ENCODE data around the gene GNG10. TPM values are rescaled to one million over a fixed set of nuclear protein-coding genes. Genes with fewer than 3 reads are reported as not detected.

Gene GNG10
- total RNA-seq, 1 experiment from 2014 or later = 31.0 TPM

DNA sequence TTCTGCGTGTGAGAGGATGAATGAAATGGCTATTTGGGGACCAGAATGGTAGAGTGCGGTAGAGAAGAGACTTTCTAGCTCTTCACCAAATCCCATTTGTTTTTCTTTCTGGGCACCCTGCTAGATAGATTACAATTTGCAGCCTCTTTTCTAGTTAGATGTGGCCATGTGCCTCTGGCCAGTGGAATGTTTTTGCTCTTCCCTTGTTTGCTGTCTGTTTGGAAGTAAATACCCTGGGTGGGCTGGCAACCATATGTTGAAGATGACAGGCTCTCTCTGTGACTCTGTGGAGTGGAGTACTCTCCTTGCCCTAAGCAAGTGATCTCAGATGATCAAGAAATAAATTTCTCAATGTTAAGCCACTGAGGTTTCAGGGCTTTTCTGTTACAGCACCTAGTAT lies 12.9 kb downstream of the GNG10 start:
- Histone ChIP-seq H2AFZ (ENCODE audit: low read length) (no peak overlapping the region), H4K5ac (ENCODE audit: insufficient read length, low read depth, low read length) (no peak overlapping the region), H2BK120ac (ENCODE audit: low read depth, low read length, poor library complexity, severe bottlenecking) (no peak overlapping the region), H3K79me2 (ENCODE audit: insufficient read depth, low read length) (no peaks in the 10 kb centered on the region), H3K23ac (ENCODE audit: insufficient read length, low read depth, low read length) (no peak overlapping the region), H3K9me3 (ENCODE audit: control insufficient read depth, low read depth, low read length) (no peaks in the 10 kb centered on the region), H2BK5ac (ENCODE audit: insufficient read length, low read length) (no peak overlapping the region), H3K4ac (ENCODE audit: low read depth, low read length) (no peak overlapping the region), H3K79me1 (ENCODE audit: insufficient read depth, low read depth, low read length, poor library complexity, severe bottlenecking) (no peaks in the 10 kb centered on the region), H4K8ac (replicated peaks; ENCODE audit: insufficient read length, low read depth, low read length) (no peak overlapping the region), H4K20me1 (ENCODE audit: control insufficient read depth, insufficient read depth, insufficient read length) (no peaks in the 10 kb centered on the region), H2AK5ac (ENCODE audit: insufficient read length, low read length) (no peak overlapping the region), H3K27me3 (ENCODE audit: insufficient read depth, low read length) (no peaks in the 10 kb centered on the region), H3K4me1 (ENCODE audit: insufficient read depth, low read length) (no peaks in the 10 kb centered on the region), H3K56ac (ENCODE audit: insufficient read length, low read depth, low read length) (no peak overlapping the region), H3T11ph (ENCODE audit: low read length) (no peak overlapping the region), H3K27ac (ENCODE audit: insufficient read length, low read depth, low read length) (no peak overlapping the region), H3K9ac (ENCODE audit: extremely low read depth, insufficient read length, low read length) (no peak overlapping the region), H3K4me2 (ENCODE audit: insufficient read depth, insufficient read length, low read length) (no peak overlapping the region), H4K91ac (ENCODE audit: insufficient read length, low read depth, low read length) (no peak overlapping the region), H3K14ac (ENCODE audit: insufficient read depth, low read length) (no peak overlapping the region), H3K23me2 (ENCODE audit: insufficient read length, low read depth, low read length, poor library complexity, severe bottlenecking) (no peaks in the 10 kb centered on the region), H2BK15ac (ENCODE audit: low read depth, low read length) (no peak overlapping the region), H3K18ac (ENCODE audit: insufficient read length, low read depth, low read length) (no peak overlapping the region), H2BK12ac (ENCODE audit: insufficient read length, low read depth, low read length) (no peak overlapping the region), H2BK20ac (ENCODE audit: low read depth, low read length, poor library complexity, severe bottlenecking) (no peak overlapping the region)
- no peak overlapping the region for H3K4me3 Mint-ChIP-seq
- peaks cover 0 to 10% of the 10 kb centered on the region in 2 experiments; a peak in 2 of 4 replicates for H3K4me1 Mint-ChIP-seq
- TF ChIP-seq, protein P1, sequence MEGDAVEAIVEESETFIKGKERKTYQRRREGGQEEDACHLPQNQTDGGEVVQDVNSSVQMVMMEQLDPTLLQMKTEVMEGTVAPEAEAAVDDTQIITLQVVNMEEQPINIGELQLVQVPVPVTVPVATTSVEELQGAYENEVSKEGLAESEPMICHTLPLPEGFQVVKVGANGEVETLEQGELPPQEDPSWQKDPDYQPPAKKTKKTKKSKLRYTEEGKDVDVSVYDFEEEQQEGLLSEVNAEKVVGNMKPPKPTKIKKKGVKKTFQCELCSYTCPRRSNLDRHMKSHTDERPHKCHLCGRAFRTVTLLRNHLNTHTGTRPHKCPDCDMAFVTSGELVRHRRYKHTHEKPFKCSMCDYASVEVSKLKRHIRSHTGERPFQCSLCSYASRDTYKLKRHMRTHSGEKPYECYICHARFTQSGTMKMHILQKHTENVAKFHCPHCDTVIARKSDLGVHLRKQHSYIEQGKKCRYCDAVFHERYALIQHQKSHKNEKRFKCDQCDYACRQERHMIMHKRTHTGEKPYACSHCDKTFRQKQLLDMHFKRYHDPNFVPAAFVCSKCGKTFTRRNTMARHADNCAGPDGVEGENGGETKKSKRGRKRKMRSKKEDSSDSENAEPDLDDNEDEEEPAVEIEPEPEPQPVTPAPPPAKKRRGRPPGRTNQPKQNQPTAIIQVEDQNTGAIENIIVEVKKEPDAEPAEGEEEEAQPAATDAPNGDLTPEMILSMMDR (conservative IDR thresholded peaks at IDR 0.05) = no peak
- H3K36me3 Mint-ChIP-seq (ENCODE audit: insufficient read depth in 1 of 3, low read depth in 3 of 3) = peaks cover 2 to 16% (median 6%) of the 10 kb centered on the region in 3 experiments; a peak in 5 of 7 replicates
- H3K9me3 Mint-ChIP-seq = peaks cover 0 to 3% of the 10 kb centered on the region in 2 experiments; a peak in 2 of 5 replicates
- no peak for DNase-seq
- H3K27me3 Mint-ChIP-seq (ENCODE audit: low read depth) = no peaks in the 10 kb centered on the region
- H3K27ac Mint-ChIP-seq = 0 out of 7 replicates have a peak overlapping the region, but pooled peaks of 1 of the 3 experiments have one; percentile 35
- WGBS (ENCODE audit: extremely low coverage, insufficient read length, low lambda C conversion rate) = no CpG with 5 or more reads among the region's 2 CpGs
